K562 (cell line): ENCODE data around the gene FOXN3. TPM values are rescaled to one million over a fixed set of nuclear protein-coding genes. Genes with fewer than 3 reads are reported as not detected.
A peak's percentile ranks its signal among the peaks of the same experiment; 100 is the strongest.

Experiments used
- ATAC-seq: fragments of 200-7000 bp; cut with Tn5 transposase; 3 replicates; pipeline ENCODE4 v1.9.1; 2020; ENCODE audit warnings: moderate library complexity
- BruUV-seq: library from RNA; stranded (reverse); fragments of 400-500 nt; replicated peaks from 2 replicates; lab custom pipeline; 2021; lab: Mats Ljungman, UMichigan
- CTCF ChIA-PET: fragments of 300-600 bp; formaldehyde crosslinking; extraction: SDS; loops from one replicate; lab custom pipeline; 2021; ENCODE audit warnings: low intra/inter-chr PET ratio; lab: Yijun Ruan, JAX
- POLR2A ChIA-PET: fragments of 300-600, 350-650 bp; sonication (Branson Sonifier 250); formaldehyde crosslinking; extraction: SDS; loops from one replicate; lab custom pipeline; 2021; ENCODE audit warnings: antibody characterized with exemption, inconsistent platforms; lab: Yijun Ruan, JAX
- DNase-seq, 4 experiments: peaks; one replicate each; pipeline versions ENCODE4 v3.0.0 to v3.0.0-alpha.2; 2011 to 2018; ENCODE audit warnings: low spot score in 3 of 4, mixed read lengths in 3 of 4; ENCODE audit errors: extremely low read depth in 1 of 4
- FAIRE-seq: peaks from 2 replicates; lab custom pipeline; 2011; peaks lifted over from hg19 to GRCh38; lab: Jason Lieb, UNC
- H2AFZ ChIP-seq: 2 replicates; pipeline ENCODE4 v1.6.0; 2011; ENCODE audit warnings: low read depth, low read length, control low read depth, inconsistent platforms
- H3K27ac ChIP-seq: fragments of 200-600 bp; 3 replicates; pipeline ENCODE4 v1.8.0; 2011; ENCODE audit warnings: low read depth, mild to moderate bottlenecking, control low read depth, inconsistent platforms, low read length, moderate library complexity, mixed read lengths; ENCODE audit errors: extremely low read depth
- H3K27me3 ChIP-seq, 2 experiments: fragments of 300-600 bp in 1 of 2; 2 replicates in 1 of 2; 3 replicates in 1 of 2; pipeline versions ENCODE4 v1.6.0 to v1.8.0; 2011; ENCODE audit warnings: inconsistent platforms in 2 of 2, low read length in 2 of 2, mild to moderate bottlenecking in 1 of 2, mixed read lengths in 1 of 2, moderate library complexity in 1 of 2; ENCODE audit not compliant: control insufficient read depth in 2 of 2, insufficient read depth in 2 of 2
- H3K36me3 ChIP-seq: fragments of 300-600 bp; 3 replicates; pipeline ENCODE4 v1.8.0; 2011; ENCODE audit warnings: mild to moderate bottlenecking, low read length, inconsistent platforms; ENCODE audit not compliant: control insufficient read depth, insufficient read depth
- H3K4me1 ChIP-seq, 2 experiments: fragments of 200-600 bp in 1 of 2; replicated peaks in 1 of 2; 2 replicates in 1 of 2; 3 replicates in 1 of 2; pipeline versions ENCODE4 v1.5.1 to v1.8.0; 2011; ENCODE audit warnings: inconsistent platforms in 2 of 2, low read length in 2 of 2, mild to moderate bottlenecking in 1 of 2, mixed read lengths in 1 of 2, moderate library complexity in 1 of 2; ENCODE audit not compliant: control insufficient read depth in 2 of 2, insufficient read depth in 2 of 2
- H3K4me2 ChIP-seq: 2 replicates; pipeline ENCODE4 v1.6.1; 2011; ENCODE audit warnings: low read length, control low read depth, inconsistent platforms, mixed read lengths; ENCODE audit not compliant: insufficient read depth
- H3K4me3 ChIP-seq: fragments of 200-600 bp; sonication (generic), shearing (Covaris generic); 2 replicates; pipeline ENCODE4 v1.5.1; 2016; ENCODE audit warnings: control low read depth, inconsistent platforms
- H3K79me2 ChIP-seq: fragments of 200-600 bp; 3 replicates; pipeline ENCODE4 v1.8.0; 2011; ENCODE audit warnings: low read length, inconsistent platforms; ENCODE audit not compliant: control insufficient read depth, insufficient read depth
- H3K9ac ChIP-seq, 2 experiments: 2 replicates each; pipeline versions ENCODE4 v1.6.0 to v1.6.1; 2011; ENCODE audit warnings: low read depth in 2 of 2, low read length in 2 of 2, control low read depth in 1 of 2, inconsistent platforms in 1 of 2, mild to moderate bottlenecking in 1 of 2, mixed read lengths in 1 of 2; ENCODE audit not compliant: insufficient read depth in 1 of 2
- H3K9me1 ChIP-seq: one replicate; pipeline ENCODE4 v1.6.0; 2011; ENCODE audit warnings: inconsistent platforms, mild to moderate bottlenecking, low read length, moderate library complexity; ENCODE audit not compliant: control insufficient read depth, insufficient read depth
- H3K9me3 ChIP-seq: replicated peaks from 2 replicates; pipeline ENCODE4 v1.5.1; 2011; ENCODE audit warnings: low read depth, low read length, inconsistent platforms; ENCODE audit not compliant: control insufficient read depth, insufficient read depth
- H4K20me1 ChIP-seq: replicated peaks from 2 replicates; pipeline ENCODE4 v1.6.1; 2011; ENCODE audit warnings: low read length, inconsistent platforms, mixed read lengths; ENCODE audit not compliant: control insufficient read depth, insufficient read depth
- FOSL1 ChIP-seq: fragments of 200-800 bp; sonication (Bioruptor generic); conservative IDR thresholded peaks from 2 replicates; pipeline ENCODE4 v1.6.1; 2016; ENCODE audit warnings: missing genetic modification characterization, missing compliant biosample characterization
- FOXP1 ChIP-seq: sonication (generic); formaldehyde crosslinking; IDR thresholded peaks from 2 replicates; pipeline ENCODE4 v1.8.0; 2022; ENCODE audit warnings: mild to moderate bottlenecking, missing genetic modification reagents
- HMBOX1 ChIP-seq: sonication (generic); IDR thresholded peaks from 2 replicates; pipeline ENCODE4 v1.6.1; 2016
- MAFG ChIP-seq: fragments of 450-650 bp; conservative IDR thresholded peaks from 2 replicates; pipeline ENCODE4 v1.6.1; 2016; ENCODE audit warnings: missing genetic modification characterization, missing compliant biosample characterization
- SAP30 ChIP-seq: fragments of 200-600 bp; sonication (generic); IDR thresholded peaks from 2 replicates; pipeline ENCODE4 v1.6.1; 2012; ENCODE audit warnings: borderline replicate concordance, low read depth, mild to moderate bottlenecking, moderate library complexity, low read length, control low read depth, inconsistent platforms; ENCODE audit not compliant: insufficient read depth, poor library complexity, severe bottlenecking
- TSC22D4 ChIP-seq: fragments of 450-650 bp; IDR thresholded peaks from 2 replicates; pipeline ENCODE4 v1.6.1; 2016; ENCODE audit warnings: missing genetic modification characterization, missing biosample characterization, control low read depth
- VEZF1 ChIP-seq: fragments of 200-800 bp; sonication (Bioruptor generic); IDR thresholded peaks from 2 replicates; pipeline ENCODE4 v1.6.1; 2017; ENCODE audit warnings: missing genetic modification characterization, missing compliant biosample characterization
- ZNF316 ChIP-seq: fragments of 450-650 bp; IDR thresholded peaks from 2 replicates; pipeline ENCODE4 v1.6.1; 2016
- ZNF696 ChIP-seq: fragments of 250-450 bp; sonication (Bioruptor Pico); conservative IDR thresholded peaks from 2 replicates; pipeline ENCODE4 v1.4.0; 2020; ENCODE audit warnings: mild to moderate bottlenecking, moderate library complexity
- WGBS: fragments of 100-300 bp; shearing (Covaris generic); methylation state at CpG from one replicate; pipeline ENCODE4 v1.1.6; 2016; ENCODE audit warnings: low coverage, mixed read lengths; ENCODE audit not compliant: insufficient coverage; ENCODE audit errors: missing lambda C conversion rate; 5-methylcytosine and 5-hydroxymethylcytosine counted together
- in situ Hi-C: fragments of 300-500 bp; cut with MboI; formaldehyde crosslinking; loops from 4 replicates; pipeline ENCODE4 v1.15.0; 2018; ENCODE audit warnings: inconsistent platforms, mixed read lengths
- intact Hi-C: fragments of 100-400 bp; cut with micrococcal nuclease; formaldehyde crosslinking; loops from 2 replicates; pipeline ENCODE4 v1.14.2; 2022
- polyA plus RNA-seq, 8 experiments: library from polyadenylated mRNA; depleted of rRNA in 4 of 8; stranded (reverse) in 5 of 8; unstranded in 3 of 8; fragments of >200 nt; fragmentation: Nextera tagmentation in 2 of 8; fragmentation: Illumina TruSeq in 1 of 8; extraction: Ambion mirVana in 2 of 8; extraction: Trizol in 1 of 8; gene quantifications; 2 replicates each; pipeline versions ENCODE4 v1.2.1 to v1.2.3, GENCODE V29; 2011 to 2014; ENCODE audit warnings: inconsistent platforms in 1 of 8, missing spikeins in 1 of 8
- total RNA-seq, 7 experiments: library from RNA; depleted of rRNA in 6 of 7; stranded (reverse); fragments of >200 nt in 6 of 7; fragmentation: Illumina TruSeq in 2 of 7; extraction: Trizol in 2 of 7; gene quantifications; 2 replicates each; pipeline versions ENCODE4 v1.2.1 to v1.2.3, GENCODE V29; 2011 to 2021; ENCODE audit warnings: low replicate concordance in 1 of 7

The FOXN3 gene
- total and polyA plus RNA-seq, 9 of the 15 experiments (the other 6 are each of a cell fraction or from before 2014, with no cell fraction given), result 0.07 to 1.3 (median 0.40) TPM

- peaks cover 0 to 3% of the 10 kb centered on the region in 2 experiments; a peak in 3 of 5 replicates for H3K4me1 ChIP-seq
- DNase-seq, result peak in 1 of 4 experiments; percentile 10
- no peak overlapping the region for H2AFZ ChIP-seq
- H3K9ac ChIP-seq, result no peak overlapping the region
- no peaks in the 10 kb centered on the region for H3K36me3 ChIP-seq
- no peak for FAIRE-seq
- H3K9me1 ChIP-seq, result no peaks in the 10 kb centered on the region
- H4K20me1 ChIP-seq, result no peaks in the 10 kb centered on the region
- intact Hi-C loops, result no loop called here
- H3K9me3 ChIP-seq, result no peaks in the 10 kb centered on the region
- whole genome bisulfite sequencing, result 12% methylated on average over 13 of the region's 13 CpGs
- no peak overlapping the region for H3K4me2 ChIP-seq
- in situ Hi-C loops, result no loop called here
- H3K4me3 ChIP-seq, result no peak overlapping the region
- BruUV-seq, result no TSS peak
- TF ChIP-seq ZNF696 (CRISPR knock-in tag), result no peak
- no peak for TF ChIP-seq SAP30
- TF ChIP-seq ZNF316, result no peak
- peak; percentile 62; the same call in 1 of the 2 replicates for TF ChIP-seq HMBOX1
- peak; percentile 66 for TF ChIP-seq FOSL1
- TF ChIP-seq VEZF1, result peak; percentile 33; the same call in 1 of the 2 replicates
- TF ChIP-seq MAFG (tag), result peak; percentile 43
- no peak for TF ChIP-seq FOXP1
- no peak for TF ChIP-seq TSC22D4
- no peaks in the 10 kb centered on the region for H3K79me2 ChIP-seq
- ChIA-PET POLR2A (no interaction called here), CTCF (no interaction called here)
- peaks cover 0 to 14% of the 10 kb centered on the region in 2 experiments; a peak in 3 of 5 replicates for H3K27me3 ChIP-seq
- H3K27ac ChIP-seq, result no peak overlapping the region
- no peak for ATAC-seq
These were observed 230.8 kb downstream of the FOXN3 start for GRCh38 chr14:89185919-89186855.
